Measurements from ENCODE around the gene RLF.

Gene RLF

DNA sequence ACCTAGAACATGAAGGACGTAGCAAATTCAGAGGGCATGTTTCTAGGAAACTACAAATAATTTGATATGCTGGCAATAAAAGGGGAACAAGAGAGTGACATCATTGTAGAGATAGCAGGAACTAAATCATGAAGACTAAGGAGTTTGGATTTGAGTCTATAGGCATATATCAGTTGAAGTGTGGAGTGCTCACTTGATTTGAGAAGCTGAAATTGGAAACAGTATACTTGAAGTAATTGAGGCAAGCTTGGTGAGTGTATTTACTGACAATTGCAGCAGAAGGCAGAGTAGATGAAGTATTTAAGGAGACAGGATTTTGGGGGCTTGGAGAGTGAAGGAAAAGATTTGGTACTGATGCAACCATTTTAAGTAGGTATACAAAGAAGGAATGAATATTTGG lies 80.2 kb downstream of the RLF start:
- DNase-seq (ENCODE audit: low read depth) = no peak

DNA sequence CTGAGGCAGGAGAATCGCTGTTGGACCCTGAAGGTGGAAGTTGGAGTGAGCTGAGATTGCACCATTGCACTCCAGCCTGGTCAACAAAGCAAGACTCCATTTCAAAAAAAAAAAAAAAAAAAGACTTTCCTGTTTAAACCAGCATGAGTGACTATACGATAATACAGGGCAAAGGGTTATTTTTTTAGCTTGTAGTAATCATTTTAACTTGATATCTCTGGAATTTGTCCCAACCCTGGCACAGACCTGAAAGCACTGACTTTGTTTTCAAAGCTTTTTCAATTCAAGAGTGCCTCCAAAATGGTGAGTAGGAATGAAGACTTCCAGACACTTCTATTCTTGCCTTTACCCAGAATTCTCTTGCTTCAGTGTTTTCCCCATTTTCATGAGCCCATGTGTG lies 82.2 kb downstream of the RLF start:
- peak; percentile 37 for DNase-seq (ENCODE audit: low read depth)

DNA sequence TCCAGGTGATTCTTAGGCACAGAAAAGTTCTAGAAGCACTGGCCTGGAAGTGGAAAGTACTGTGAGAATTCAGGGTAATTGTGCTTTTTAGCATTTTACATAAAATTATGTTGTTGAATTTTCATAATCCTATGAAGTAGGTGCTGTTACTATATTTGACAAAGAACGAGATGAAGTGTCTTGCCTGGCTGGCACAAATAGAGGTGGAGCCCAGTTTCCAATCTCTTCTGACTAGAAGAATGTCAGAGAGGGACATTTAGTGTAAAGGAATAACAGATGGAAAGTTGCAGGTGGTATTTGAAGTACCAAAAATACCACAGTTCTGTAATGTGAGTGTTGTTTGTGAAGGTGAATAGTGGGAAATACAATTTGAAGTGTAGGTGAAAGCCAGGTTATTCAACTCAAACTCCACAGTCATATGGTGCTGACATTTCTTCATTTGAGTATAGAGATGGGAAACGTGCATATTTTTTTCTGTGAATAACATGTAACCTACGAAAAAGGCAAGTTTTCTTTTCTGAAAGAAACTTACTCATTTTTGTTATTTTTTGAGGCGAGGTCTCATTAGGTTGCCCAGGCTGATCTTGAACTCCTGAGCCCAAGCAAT lies 83.1 kb downstream of the RLF start:
- DNase-seq (ENCODE audit: low read depth) = no peak

DNA sequence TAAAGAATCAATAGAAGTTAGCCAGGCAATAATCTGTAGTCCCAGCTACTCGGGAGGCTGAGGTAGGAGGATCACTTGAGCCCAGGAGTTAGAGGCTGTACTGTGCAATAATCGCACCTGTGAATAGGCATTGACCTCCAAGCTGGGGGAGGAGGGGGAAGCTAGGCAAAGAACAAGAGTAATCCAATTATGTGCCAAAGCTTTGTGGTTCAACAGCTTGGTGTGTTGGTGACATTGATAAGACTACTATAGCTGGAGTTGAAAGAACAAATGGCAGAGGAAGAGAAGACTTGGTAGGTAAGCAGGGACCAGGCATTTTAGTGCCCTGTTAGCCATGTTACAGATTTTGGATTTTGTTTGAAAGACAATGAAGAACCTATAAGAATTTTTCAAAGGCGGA lies 84.5 kb downstream of the RLF start:
- no peak for DNase-seq (ENCODE audit: low read depth)

DNA sequence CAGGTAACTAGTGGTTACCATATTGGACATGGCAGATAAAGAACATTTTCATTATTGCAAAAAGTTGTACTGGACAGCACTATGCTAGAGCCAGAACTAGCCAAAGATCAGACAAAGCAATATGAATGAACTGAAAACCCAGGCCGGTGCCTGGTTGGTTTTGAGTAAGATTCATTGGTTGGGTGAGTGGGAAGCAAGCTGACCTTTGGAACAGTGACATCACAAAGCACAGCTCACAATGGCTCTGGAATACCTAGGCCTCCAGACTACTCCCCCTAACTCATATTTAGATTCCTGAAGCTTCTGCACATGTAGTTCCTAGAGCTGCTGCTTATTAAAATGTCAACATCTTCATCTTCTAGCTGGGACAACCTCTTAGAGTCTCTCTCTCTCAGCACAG lies 86.5 kb downstream of the RLF start, which contains the start of gene TMCO2:
Gene TMCO2 (plus strand): TSS at position 283 of the 400 bp plus-strand sequence. CDS start 57 bp downstream, at position 340.
- no peak for DNase-seq (ENCODE audit: low read depth)

DNA sequence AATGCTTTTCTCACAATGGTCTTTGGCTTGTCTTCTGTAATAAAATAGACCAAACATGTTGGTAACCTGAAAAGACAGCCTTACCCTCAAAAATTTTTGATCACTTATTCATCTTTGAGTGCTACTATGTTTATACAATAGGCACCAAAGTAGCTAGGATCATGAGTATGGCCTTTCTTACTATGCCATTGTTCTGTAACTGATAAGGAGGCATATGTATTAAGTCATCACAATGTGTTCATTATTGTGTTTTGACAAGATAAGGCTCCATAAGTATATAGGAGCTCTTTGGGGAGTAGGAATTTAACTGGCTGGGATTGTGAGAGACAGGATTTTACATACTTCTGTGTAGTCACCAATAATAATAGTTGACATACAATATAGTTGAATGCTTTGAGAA lies 87.2 kb downstream of the RLF start:
- DNase-seq (ENCODE audit: low read depth) = no peak

DNA sequence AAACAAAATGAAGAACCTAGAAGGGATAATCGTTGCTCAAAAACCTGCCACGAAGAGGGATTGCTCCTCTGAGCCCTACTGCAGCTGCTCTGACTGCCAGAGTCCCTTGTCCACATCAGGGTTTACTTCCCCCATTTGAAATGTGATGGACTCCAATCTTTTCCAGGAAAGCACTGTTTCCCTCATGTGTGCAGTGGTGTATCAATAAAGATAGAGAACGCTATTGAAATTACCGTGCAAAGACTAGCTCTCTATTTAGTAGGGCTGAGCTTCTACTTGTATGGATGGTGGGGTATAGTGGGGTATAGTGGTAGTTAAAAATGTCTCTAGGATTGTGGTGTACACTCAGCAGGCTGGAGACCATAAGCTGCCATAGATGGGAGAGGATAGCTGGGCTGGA lies 90.3 kb downstream of the RLF start:
- DNase-seq (ENCODE audit: low read depth) = no peak

DNA sequence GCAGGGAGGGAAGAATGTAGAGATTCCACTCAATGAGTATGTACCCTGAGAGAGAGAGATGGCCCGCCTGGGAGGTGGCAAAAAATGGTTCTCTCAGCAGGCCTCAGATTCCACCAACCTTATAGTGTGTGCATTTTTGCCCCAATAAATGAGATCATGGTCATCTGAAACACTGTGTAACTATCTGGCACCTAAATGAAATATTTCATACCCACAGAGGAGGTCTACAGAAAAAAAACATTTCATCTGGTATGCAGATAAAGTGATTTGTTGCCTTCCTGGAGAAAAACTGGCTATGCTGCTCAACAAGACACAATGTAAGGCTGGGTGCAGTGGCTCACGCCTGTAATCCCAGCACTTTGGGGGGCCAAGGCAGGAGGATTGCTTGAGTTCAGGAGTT lies 91.4 kb downstream of the RLF start:
- DNase-seq (ENCODE audit: low read depth) = peak; percentile 14

DNA sequence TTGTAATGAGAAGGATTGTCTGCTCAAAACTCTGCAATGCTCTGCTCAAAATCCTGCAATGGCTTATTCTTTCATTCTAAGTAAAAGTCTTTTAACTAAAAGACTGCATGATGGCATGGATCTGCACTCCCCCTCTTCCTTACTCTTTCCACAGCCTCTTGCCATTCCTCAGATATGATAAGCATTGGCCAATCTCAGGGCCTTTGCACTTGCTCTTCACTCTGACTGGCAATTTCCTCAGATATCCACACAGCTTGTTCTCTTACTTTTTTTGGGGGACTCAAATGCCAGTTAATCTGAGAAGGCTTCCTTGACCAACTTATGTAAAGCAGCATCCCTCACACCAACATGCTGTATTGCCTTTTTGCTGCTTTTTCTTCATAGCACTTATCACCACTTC lies 94.0 kb downstream of the RLF start:
- no peak for DNase-seq (ENCODE audit: low read depth)

DNA sequence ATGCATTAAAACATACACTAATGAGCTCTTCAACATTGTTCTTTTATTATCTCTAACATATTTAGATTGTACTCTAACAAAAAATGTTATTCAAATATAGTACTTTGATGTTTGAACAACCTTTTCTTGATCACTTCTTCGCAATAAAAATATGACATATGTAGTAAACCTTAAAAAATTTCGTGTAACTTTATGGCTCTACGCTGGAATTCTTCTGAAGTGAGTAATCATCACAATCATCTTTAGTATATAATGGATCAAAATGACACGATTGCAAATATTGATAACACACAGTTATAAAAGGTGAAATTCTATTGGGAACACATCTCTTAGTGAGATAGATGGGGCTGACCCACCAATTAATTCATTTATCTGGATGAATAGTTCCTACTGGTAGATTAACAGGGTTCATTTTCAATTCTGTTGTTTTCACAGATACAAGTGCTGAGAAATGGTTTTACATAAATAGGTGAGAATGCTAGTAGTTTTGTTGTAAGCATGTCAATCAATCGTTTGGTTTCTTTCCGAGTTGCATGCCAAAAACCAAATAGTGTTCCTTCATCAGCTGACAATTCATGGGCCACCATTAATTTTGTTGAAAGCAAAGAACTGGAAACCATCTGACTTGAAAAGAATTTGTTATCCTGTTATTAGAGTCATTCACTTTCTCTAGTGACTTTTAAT lies 95.4 kb downstream of the RLF start:
- DNase-seq (ENCODE audit: low read depth) = no peak

DNA sequence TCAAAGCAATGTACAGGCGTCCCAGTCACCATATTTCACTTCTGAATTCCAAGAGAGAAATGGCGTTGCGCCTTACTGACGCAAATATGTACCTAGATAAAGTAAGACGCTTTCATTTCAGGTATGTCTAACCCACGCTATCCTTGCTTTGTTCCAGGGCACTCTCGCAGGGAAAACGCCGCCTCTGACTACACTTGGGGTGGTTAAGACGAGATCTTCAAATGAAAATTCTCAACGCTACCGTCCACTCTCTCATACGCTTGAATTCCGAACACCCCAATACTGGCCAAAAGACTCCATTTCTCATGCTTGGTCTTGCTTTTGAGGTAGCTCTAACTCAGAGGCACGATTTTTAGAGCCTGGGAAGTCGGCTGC lies 96.1 kb downstream of the RLF start:
- DNase-seq (ENCODE audit: low read depth) = no peak

DNA sequence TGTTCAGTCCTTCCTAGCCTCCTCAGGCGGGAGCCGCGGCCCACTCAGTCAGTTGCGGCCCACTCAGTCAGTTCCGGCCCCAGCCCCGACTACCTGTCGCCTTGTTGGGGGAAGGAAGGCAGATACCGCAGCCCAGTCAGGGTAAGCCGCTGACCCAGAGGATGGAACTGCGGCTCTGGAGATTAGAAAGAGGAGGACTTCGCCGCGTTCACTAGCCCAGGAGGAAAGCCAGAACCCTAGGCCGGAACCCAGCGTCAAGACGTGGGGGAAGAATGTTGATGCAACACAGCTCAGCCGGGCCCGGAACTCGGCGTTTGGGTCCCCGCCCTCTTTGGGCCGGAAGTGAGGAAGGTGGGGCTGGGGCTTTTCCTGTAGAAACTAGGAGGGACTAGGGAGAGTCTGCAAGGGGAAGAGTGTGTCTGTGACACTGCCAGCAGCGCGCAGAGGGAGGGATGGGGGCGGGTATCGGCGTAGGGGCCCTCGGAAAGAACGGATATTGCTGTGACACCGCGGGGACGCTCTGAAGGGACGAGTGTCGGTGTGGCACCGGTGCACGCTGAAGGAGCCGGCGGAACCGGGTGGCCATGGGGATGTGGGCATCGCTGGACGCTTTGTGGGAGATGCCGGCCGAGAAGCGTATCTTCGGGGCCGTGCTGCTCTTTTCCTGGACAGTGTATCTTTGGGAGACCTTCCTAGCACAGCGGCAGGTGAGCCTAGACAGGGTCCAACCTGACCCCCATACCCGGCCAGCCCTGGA lies 96.7 kb downstream of the RLF start, which contains the start of gene ZMPSTE24:
Gene ZMPSTE24 (plus strand): TSS at position 549 of the 757 bp plus-strand sequence. CDS start 36 bp downstream, at position 585.
- DNase-seq (ENCODE audit: low read depth) = peak; percentile 98

DNA sequence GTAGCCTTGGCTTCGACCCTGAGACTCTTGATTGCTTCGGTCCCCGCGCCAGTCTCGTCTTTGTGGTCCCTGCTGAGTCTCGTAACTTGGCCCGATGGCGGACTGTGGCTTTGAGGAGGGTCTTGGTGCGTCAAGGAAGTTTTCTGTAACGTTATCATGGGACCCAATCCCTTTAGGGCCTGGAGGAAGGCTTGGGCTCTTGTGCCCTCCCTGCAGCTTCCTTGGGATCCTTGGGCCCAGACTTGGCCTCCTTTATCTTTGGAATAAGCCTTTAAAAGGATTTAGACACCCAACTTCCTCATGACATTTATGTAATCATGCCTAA lies 97.2 kb downstream of the RLF start:
- DNase-seq (ENCODE audit: low read depth) = peak; percentile 33

DNA sequence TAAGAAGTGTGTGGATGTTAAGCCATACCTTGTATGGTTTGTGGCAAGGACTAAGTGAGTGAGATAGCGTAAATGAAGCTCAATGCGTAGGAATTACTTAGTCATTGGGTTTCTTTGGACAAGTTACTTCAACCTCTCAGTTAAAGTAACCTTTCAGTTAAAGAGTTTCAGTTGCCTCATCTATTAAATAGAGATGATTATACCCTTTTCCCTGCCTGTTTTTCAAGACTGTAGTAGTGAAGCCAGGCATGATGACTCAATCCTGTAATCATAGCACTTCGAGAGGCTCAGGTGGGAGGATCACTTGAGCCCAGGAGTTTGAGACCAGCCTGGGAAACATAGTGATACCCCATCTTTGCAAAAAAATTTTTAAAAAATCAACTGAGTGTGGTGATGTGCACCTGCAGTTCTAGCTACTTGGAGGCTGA lies 103.2 kb downstream of the RLF start:
- DNase-seq (ENCODE audit: low read depth) = no peak

DNA sequence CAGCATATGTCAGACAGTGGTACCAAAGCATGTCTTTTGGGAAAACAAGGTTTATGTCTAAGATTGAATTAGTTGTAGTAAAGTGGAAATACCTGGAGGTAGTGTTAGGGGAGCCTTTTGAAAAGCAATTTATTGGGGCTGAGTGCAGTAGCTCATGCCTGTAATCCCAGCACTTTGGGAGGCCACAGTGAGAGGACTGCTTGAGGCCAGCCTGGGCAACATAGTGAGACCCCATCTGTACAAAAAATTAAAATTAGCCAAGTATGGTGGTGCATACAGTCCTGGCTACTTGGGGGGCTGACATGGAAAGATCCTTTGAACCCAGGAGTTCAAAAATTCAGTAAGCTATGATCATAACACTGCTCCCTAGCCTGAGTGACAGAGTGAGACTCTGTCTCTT lies 104.1 kb downstream of the RLF start:
- no peak for DNase-seq (ENCODE audit: low read depth)

DNA sequence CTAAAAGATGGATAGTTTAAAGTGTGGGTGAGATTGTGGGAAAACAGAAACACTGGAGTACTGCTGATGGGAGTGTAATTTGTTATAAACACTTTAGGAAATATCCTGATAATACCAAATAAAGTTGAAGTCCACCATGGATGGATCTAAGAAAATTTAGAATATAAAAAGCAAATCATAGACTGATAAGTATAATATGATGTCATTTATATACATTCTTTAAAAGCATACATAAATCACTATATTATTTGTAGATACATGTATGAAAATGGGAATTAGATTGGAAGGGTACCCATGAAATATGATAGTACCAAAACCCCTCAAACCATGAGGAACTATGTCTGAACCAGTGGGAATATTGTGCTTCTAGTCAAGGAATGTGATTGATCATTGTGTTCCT lies 104.7 kb downstream of the RLF start:
- no peak for DNase-seq (ENCODE audit: low read depth)

DNA sequence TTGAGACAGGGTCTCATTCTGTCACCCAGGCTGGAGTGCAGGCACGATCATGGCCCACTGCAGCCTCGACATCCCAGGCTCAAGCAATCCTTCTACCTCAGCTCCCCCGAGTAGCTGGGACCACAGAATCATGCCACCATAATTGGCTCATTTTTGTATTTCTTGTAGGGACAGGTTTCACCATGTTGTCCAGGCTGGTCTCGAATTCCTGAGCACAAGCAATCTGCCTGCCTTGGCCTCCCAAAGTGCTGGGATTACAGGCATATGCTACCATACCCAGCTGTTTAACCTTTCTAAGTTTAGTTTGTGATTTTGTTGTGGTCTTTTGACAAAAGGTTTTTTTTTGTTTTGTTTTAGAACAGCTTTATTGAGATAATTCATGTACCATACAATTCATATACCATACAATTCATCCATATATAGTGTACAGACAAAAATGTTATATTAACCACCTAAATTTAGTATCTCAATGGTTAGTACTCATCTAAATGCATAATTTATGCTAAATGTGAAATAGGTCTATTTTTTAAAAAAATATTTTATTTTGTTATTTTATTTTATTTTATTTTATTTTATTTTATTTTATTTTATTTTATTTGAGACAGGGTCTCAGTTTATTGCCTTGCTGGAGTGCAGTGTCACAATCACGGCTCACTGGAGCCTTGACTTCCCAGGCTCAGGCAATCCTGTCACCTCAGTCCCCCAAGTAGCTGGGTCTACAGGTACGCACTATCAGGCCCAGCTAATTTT lies 105.8 kb downstream of the RLF start:
- DNase-seq (ENCODE audit: low read depth) = no peak

DNA sequence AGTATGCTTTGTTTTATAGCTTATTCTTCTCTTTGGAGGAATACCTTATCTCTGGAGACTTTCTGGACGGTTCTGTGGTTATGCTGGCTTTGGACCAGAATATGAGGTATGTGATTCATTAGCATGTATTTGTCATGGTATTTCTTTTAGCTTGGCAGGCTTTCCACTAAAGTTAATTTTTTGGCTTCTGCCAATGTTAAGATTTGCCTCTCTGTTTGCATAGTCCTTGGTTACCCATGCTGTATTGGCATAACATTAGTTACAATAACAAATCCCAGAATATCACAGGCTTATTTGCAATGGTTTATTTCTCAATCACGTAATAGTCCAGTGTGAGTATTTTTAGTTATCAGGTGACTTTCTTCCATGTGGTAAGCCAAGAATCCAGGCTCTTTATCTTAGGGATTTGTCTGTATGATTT lies 106.6 kb downstream of the RLF start:
- peak; percentile 93 for DNase-seq (ENCODE audit: low read depth)

DNA sequence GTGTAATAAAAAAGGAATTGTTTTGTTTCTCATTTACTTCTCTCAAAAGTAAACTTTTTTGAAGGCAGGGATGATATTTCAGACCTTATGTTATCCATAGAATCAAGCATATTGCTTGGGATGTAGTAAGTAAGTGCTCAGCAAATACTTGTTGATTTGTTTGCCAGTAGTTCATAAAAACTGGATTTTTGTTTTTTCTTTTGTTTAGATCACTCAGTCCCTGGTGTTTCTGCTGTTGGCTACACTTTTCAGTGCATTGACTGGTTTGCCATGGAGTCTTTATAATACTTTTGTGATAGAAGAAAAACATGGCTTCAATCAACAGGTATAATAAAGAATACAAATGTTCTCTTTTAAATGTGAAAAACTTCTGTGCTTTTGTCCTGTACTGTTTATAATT lies 107.0 kb downstream of the RLF start:
- no peak for DNase-seq (ENCODE audit: low read depth)

DNA sequence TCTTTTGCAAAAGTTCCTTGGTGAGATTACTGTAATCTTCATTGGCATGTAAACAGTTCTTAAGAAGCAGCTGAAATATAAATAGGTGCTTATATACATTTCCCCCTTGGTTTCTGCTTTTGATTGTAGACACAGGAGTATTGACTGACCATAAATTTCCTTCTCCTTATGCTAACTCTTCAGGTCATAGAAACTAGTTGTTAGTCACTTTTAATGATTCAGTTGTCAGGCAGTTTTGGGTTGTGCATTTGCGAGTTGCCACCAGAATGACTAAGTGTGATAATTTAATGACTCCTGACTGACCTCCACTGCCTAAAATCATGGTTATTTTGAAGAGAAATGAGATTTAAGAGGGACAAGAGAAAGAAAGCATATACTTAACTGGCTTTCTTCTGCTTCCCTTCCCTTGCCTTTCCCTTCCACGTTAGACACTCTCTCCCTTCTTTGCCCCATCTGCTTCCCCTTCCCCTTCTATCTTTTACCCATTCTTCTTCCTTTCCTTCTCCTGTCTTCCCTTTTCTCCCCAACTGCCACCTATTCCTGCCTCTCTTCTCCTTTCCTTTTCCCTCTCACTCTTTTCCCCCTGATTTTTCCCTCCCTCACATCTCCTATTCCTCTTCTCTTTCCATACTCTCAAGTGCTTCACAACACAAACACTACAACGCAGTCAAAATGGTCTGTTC lies 109.1 kb downstream of the RLF start:
- DNase-seq (ENCODE audit: low read depth) = peak; percentile 53

DNA sequence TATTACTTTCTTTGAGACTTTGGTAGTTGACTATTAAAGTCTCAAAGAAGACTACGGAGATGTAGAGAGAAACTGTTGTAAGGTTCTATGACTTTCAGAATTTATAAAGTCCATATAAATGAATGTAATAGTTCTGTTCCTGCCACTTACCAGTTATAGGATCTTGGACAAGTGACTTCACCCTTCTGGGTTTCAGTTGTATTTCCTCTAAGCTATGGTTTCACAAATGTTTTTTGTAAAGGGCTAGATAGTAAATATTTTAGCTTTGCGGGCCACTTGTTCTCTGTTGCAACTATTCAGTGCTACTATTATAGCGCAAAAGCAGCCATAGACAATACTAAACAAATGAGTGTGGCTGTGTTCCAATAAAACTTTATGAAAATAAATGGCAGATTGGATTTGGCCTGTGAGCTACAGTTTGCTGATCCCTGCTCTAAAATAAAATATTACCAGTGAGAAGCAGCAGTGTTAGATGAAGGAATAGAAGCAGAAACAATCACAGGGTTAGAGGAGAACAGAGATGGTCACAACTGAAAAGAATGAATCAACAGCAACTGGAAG lies 111.5 kb downstream of the RLF start:
- no peak for DNase-seq (ENCODE audit: low read depth)
